ENCODE measurements around the gene CFAP58.

The CFAP58 gene

GRCh38 chr10:104391969-104392296, 38.3 kb downstream of the CFAP58 start:
- ChIA-PET CTCF (interaction anchor here (3.9 kb wide), 1 partner anchor 100 kb away, joined by 14 read pairs; no protein-coding TSS in a partner anchor), POLR2A (no interaction called here)
- DNase-seq (ENCODE audit: extremely low spot score): no peak
- no peak for TF ChIP-seq CTCF (IDR thresholded peaks at IDR 0.05; ENCODE audit: control extremely low read depth, extremely low read depth, low read depth, missing control alignments)

- TF ChIP-seq CTCF (IDR thresholded peaks at IDR 0.05; ENCODE audit: control extremely low read depth, extremely low read depth, low read depth, missing control alignments): no peak
- CTCF ChIA-PET: interaction anchor here (1.1 to 3.9 kb wide), 3 partner anchors 13 to 102 kb away, joined by 3 to 14 read pairs (median 4); no protein-coding TSS in a partner anchor
- POLR2A ChIA-PET: no interaction called here
- no peak for DNase-seq (ENCODE audit: extremely low spot score)
Observed at GRCh38 chr10:104393387-104393786, 39.8 kb downstream of the CFAP58 start.

GRCh38 chr10:104396581-104396980, 42.9 kb downstream of the CFAP58 start:
- DNase-seq (ENCODE audit: extremely low spot score): no peak
- CTCF ChIA-PET: no interaction called here

GRCh38 chr10:104403636-104404035, 50.0 kb downstream of the CFAP58 start:
- ChIA-PET CTCF (no interaction called here), POLR2A (no interaction called here)
- no peak for TF ChIP-seq CTCF (IDR thresholded peaks at IDR 0.05; ENCODE audit: control extremely low read depth, extremely low read depth, low read depth, missing control alignments)

More at GRCh38 chr10:104396581-104396980, 42.9 kb downstream of the CFAP58 start:
- POLR2A ChIA-PET: no interaction called here
- TF ChIP-seq CTCF (IDR thresholded peaks at IDR 0.05; ENCODE audit: control extremely low read depth, extremely low read depth, low read depth, missing control alignments): no peak

GRCh38 chr10:104406715-104407650, 53.4 kb downstream of the CFAP58 start:
- no peak for DNase-seq (ENCODE audit: extremely low spot score)
- ChIA-PET POLR2A (no interaction called here), CTCF (interaction anchor here (1.2 to 2.1 kb wide), 11 partner anchors 13 to 1283 kb away, joined by 3 to 10 read pairs (median 4); no protein-coding TSS in a partner anchor)
- peak; percentile 41 for TF ChIP-seq CTCF (IDR thresholded peaks at IDR 0.05; ENCODE audit: control extremely low read depth, extremely low read depth, low read depth, missing control alignments)

More at GRCh38 chr10:104403636-104404035, 50.0 kb downstream of the CFAP58 start:
- DNase-seq (ENCODE audit: extremely low spot score): no peak

GRCh38 chr10:104413528-104413927, 59.9 kb downstream of the CFAP58 start:
- ChIA-PET CTCF (interaction anchor here (1.4 kb wide), 1 partner anchor 201 kb away, joined by 4 read pairs; no protein-coding TSS in a partner anchor), POLR2A (no interaction called here)
- no peak for TF ChIP-seq CTCF (IDR thresholded peaks at IDR 0.05; ENCODE audit: control extremely low read depth, extremely low read depth, low read depth, missing control alignments)
- no peak for DNase-seq (ENCODE audit: extremely low spot score)

Data from GM10248 (cell line).